Keratinocyte (primary cell): ENCODE measurements around the gene PCDHB7.
"Not testable (repeated sequence)": the region's sequence is repeated elsewhere in the genome, so short reads cannot be mapped to it uniquely, and the experiment has no call there.

Source experiments
- CTCF ChIP-seq, 3 experiments: IDR thresholded peaks in 1 of 3; conservative IDR thresholded peaks in 1 of 3; optimal IDR thresholded peaks in 1 of 3; 2 replicates in 2 of 3; 3 replicates in 1 of 3; pipeline versions ENCODE3 to v1.5.1; 2011; ENCODE audit warnings: low read length in 3 of 3, mild to moderate bottlenecking in 3 of 3, moderate library complexity in 2 of 3, control low read depth in 1 of 3, inconsistent platforms in 1 of 3; ENCODE audit not compliant: insufficient read depth in 2 of 3; ENCODE audit errors: extremely low read depth in 1 of 3
- EZH2 ChIP-seq: IDR thresholded peaks from one replicate; pipeline ENCODE4 v1.6.1; 2012; ENCODE audit warnings: inconsistent platforms, mild to moderate bottlenecking, low read length, moderate library complexity

- not testable (repeated sequence) for TF ChIP-seq CTCF (optimal IDR thresholded peaks at IDR 0.05 in 1 of 3, IDR thresholded peaks at IDR 0.05 in 1 of 3, conservative IDR thresholded peaks at IDR 0.05 in 1 of 3; ENCODE audit: extremely low read depth in 1 of 3, insufficient read depth in 2 of 3, low read length in 3 of 3); EZH2
Observed at GRCh38 chr5:141157901-141158300, 14.5 kb upstream of the PCDHB7 start.
